ENCODE measurements around the gene HABP2.

HABP2 gene

GRCh38 chr10:113525713-113526112 lies 27.1 kb upstream of the HABP2 start:
- in situ Hi-C loops (cut with MboI; ENCODE audit: low sequenced_read_pairs): no loop called here

GRCh38 chr10:113527211-113527906 lies 25.5 kb upstream of the HABP2 start:
- in situ Hi-C loops (cut with MboI; ENCODE audit: low sequenced_read_pairs): no loop called here

GRCh38 chr10:113528876-113529275 lies 24.0 kb upstream of the HABP2 start:
- in situ Hi-C loops (cut with MboI; ENCODE audit: low sequenced_read_pairs): no loop called here

GRCh38 chr10:113529575-113529974 lies 23.3 kb upstream of the HABP2 start:
- in situ Hi-C loops (cut with MboI; ENCODE audit: low sequenced_read_pairs): no loop called here

- in situ Hi-C loops (cut with MboI; ENCODE audit: low sequenced_read_pairs): no loop called here
These were observed 22.4 kb upstream of the HABP2 start for GRCh38 chr10:113530476-113530875.

GRCh38 chr10:113532724-113533123 lies 20.1 kb upstream of the HABP2 start:
- in situ Hi-C loops (cut with MboI; ENCODE audit: low sequenced_read_pairs): no loop called here

GRCh38 chr10:113533801-113534200 lies 19.1 kb upstream of the HABP2 start:
- in situ Hi-C loops (cut with MboI; ENCODE audit: low sequenced_read_pairs): no loop called here

GRCh38 chr10:113534423-113534822 lies 18.4 kb upstream of the HABP2 start:
- in situ Hi-C loops (cut with MboI; ENCODE audit: low sequenced_read_pairs): no loop called here

- in situ Hi-C loops (cut with MboI; ENCODE audit: low sequenced_read_pairs): no loop called here
These were observed 15.2 kb upstream of the HABP2 start for GRCh38 chr10:113537672-113538071.

- in situ Hi-C loops (cut with MboI; ENCODE audit: low sequenced_read_pairs): no loop called here
These were observed 14.7 kb upstream of the HABP2 start for GRCh38 chr10:113538151-113538550.

- in situ Hi-C loops (cut with MboI; ENCODE audit: low sequenced_read_pairs): no loop called here
These were observed 13.1 kb upstream of the HABP2 start for GRCh38 chr10:113539789-113540188.

- in situ Hi-C loops (cut with MboI; ENCODE audit: low sequenced_read_pairs): no loop called here
These were observed 11.9 kb upstream of the HABP2 start for GRCh38 chr10:113540845-113541548.

- in situ Hi-C loops (cut with MboI; ENCODE audit: low sequenced_read_pairs): no loop called here
These were observed 11.3 kb upstream of the HABP2 start for GRCh38 chr10:113541549-113541927.

- in situ Hi-C loops (cut with MboI; ENCODE audit: low sequenced_read_pairs): no loop called here
These were observed 9.5 kb upstream of the HABP2 start for GRCh38 chr10:113543107-113543955.

GRCh38 chr10:113544392-113544791 lies 8.5 kb upstream of the HABP2 start:
- in situ Hi-C loops (cut with MboI; ENCODE audit: low sequenced_read_pairs): no loop called here

- in situ Hi-C loops (cut with MboI; ENCODE audit: low sequenced_read_pairs): no loop called here
These were observed 5.4 kb upstream of the HABP2 start for GRCh38 chr10:113547426-113547825.

- in situ Hi-C loops (cut with MboI; ENCODE audit: low sequenced_read_pairs): no loop called here
These were observed 3.0 kb upstream of the HABP2 start for GRCh38 chr10:113549856-113550255.

- in situ Hi-C loops (cut with MboI; ENCODE audit: low sequenced_read_pairs): no loop called here
These were observed 2.5 kb upstream of the HABP2 start for GRCh38 chr10:113550365-113550764.

GRCh38 chr10:113552014-113552413 lies 839 bp upstream of the HABP2 start:
- in situ Hi-C loops (cut with MboI; ENCODE audit: low sequenced_read_pairs): no loop called here

GRCh38 chr10:113553149-113553548 lies 296 bp downstream of the HABP2 start:
- in situ Hi-C loops (cut with MboI; ENCODE audit: low sequenced_read_pairs): no loop called here

GRCh38 chr10:113554214-113554613 lies 1.4 kb downstream of the HABP2 start:
- in situ Hi-C loops (cut with MboI; ENCODE audit: low sequenced_read_pairs): no loop called here

GRCh38 chr10:113555245-113555644 lies 2.4 kb downstream of the HABP2 start:
- in situ Hi-C loops (cut with MboI; ENCODE audit: low sequenced_read_pairs): no loop called here
